ENCODE measurements around the gene LIAS. TPM values are rescaled to one million over a fixed set of nuclear protein-coding genes. Genes with fewer than 3 reads are reported as not detected.
"Not testable (repeated sequence)": the region's sequence is repeated elsewhere in the genome, so short reads cannot be mapped to it uniquely, and the experiment has no call there.

LIAS gene
- total RNA-seq, 1 experiment from 2014 or later: 6.8 TPM

DNA sequence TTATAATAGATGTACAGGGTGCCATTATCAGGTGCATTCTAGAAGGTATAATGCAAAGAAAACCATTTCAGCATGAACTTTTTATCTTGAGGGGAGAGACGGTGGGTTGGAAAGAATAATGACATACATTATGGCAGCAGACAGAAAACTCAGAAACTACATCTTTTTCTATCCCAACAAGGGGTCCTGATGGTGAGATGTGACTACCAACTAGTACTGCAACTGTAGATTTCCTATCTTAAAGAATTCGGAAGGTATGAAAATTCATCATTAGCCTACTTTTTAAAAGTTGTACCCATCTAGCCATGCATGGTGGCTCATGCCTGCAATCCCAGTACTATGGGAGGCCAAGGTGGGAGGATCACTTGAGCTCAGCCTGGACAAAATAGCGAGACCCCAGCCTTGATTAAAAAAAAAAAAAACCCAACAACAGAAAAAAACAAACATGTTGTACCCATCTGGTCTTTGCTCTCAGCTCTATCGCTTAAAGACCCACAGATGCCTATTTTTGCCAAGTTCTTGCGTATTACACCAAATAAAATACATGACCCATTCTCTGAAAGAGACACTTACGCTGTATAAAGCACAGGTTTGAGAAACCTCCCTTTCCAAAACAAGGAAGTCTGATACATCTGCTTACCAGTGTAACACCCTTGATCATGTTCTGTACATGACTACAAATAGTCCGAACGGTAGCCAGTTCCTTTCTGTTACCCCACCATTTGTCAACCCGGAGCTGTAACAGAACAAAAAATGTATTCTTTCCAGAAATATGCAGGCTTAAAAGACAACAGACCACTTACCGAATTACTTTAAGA, 1.7 kb upstream of the LIAS start:
- TSS peak; percentile 67 for BruUV-seq (replicated peaks)
- TF ChIP-seq, protein P1, sequence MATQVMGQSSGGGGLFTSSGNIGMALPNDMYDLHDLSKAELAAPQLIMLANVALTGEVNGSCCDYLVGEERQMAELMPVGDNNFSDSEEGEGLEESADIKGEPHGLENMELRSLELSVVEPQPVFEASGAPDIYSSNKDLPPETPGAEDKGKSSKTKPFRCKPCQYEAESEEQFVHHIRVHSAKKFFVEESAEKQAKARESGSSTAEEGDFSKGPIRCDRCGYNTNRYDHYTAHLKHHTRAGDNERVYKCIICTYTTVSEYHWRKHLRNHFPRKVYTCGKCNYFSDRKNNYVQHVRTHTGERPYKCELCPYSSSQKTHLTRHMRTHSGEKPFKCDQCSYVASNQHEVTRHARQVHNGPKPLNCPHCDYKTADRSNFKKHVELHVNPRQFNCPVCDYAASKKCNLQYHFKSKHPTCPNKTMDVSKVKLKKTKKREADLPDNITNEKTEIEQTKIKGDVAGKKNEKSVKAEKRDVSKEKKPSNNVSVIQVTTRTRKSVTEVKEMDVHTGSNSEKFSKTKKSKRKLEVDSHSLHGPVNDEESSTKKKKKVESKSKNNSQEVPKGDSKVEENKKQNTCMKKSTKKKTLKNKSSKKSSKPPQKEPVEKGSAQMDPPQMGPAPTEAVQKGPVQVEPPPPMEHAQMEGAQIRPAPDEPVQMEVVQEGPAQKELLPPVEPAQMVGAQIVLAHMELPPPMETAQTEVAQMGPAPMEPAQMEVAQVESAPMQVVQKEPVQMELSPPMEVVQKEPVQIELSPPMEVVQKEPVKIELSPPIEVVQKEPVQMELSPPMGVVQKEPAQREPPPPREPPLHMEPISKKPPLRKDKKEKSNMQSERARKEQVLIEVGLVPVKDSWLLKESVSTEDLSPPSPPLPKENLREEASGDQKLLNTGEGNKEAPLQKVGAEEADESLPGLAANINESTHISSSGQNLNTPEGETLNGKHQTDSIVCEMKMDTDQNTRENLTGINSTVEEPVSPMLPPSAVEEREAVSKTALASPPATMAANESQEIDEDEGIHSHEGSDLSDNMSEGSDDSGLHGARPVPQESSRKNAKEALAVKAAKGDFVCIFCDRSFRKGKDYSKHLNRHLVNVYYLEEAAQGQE (IDR thresholded peaks at IDR 0.05; ENCODE audit: insufficient read depth in 1 of 2, low read depth in 2 of 2, low read length in 1 of 2): no peak
- TF ChIP-seq, protein P2, sequence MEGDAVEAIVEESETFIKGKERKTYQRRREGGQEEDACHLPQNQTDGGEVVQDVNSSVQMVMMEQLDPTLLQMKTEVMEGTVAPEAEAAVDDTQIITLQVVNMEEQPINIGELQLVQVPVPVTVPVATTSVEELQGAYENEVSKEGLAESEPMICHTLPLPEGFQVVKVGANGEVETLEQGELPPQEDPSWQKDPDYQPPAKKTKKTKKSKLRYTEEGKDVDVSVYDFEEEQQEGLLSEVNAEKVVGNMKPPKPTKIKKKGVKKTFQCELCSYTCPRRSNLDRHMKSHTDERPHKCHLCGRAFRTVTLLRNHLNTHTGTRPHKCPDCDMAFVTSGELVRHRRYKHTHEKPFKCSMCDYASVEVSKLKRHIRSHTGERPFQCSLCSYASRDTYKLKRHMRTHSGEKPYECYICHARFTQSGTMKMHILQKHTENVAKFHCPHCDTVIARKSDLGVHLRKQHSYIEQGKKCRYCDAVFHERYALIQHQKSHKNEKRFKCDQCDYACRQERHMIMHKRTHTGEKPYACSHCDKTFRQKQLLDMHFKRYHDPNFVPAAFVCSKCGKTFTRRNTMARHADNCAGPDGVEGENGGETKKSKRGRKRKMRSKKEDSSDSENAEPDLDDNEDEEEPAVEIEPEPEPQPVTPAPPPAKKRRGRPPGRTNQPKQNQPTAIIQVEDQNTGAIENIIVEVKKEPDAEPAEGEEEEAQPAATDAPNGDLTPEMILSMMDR (IDR thresholded peaks at IDR 0.05): no peak
- no peak for TF ChIP-seq TCF7L2 (IDR thresholded peaks at IDR 0.05; ENCODE audit: low read depth, low read length)
- TF ChIP-seq POLR2AphosphoS5 (IDR thresholded peaks at IDR 0.05; ENCODE audit: low read depth, low read length): no peak
- no peak for TF ChIP-seq SIN3A (IDR thresholded peaks at IDR 0.05; ENCODE audit: borderline replicate concordance, insufficient read depth, low read depth, low read length)
- POLR2A ChIA-PET: interaction anchor here (0.6 to 0.7 kb wide), 4 partner anchors 239 to 881 kb away, joined by 3 to 5 read pairs (median 4); no protein-coding TSS in a partner anchor
- in situ Hi-C loops (cut with HindIII; ENCODE audit: low pct_unique_long_range_greater_than_20kb, low sequenced_read_pairs): no loop called here
- Histone ChIP-seq H3K9me3 (ENCODE audit: control insufficient read depth, insufficient read depth, low read depth, low read length) (no peaks in the 10 kb centered on the region), H3K27me3 (ENCODE audit: control insufficient read depth, insufficient read depth, low read length) (no peaks in the 10 kb centered on the region), H3K4me1 (ENCODE audit: control insufficient read depth, insufficient read depth, low read length) (peaks cover 9% of the 10 kb centered on the region), H3K27ac (ENCODE audit: low read length) (peak overlapping the region; percentile 96), H3K4me3 (ENCODE audit: low read depth in 2 of 2, low read length in 2 of 2) (peak overlapping the region; percentile 93 to 94), H3K36me3 (ENCODE audit: control insufficient read depth, insufficient read depth, low read length) (peaks cover 59% of the 10 kb centered on the region)
- CTCF ChIA-PET: no interaction called here
- intact Hi-C loops (cut with micrococcal nuclease; ENCODE audit: unreplicated experiment): no loop called here
- DNase-seq (ENCODE audit: low read depth, low spot score) (no peak), ATAC-seq (no peak)

DNA sequence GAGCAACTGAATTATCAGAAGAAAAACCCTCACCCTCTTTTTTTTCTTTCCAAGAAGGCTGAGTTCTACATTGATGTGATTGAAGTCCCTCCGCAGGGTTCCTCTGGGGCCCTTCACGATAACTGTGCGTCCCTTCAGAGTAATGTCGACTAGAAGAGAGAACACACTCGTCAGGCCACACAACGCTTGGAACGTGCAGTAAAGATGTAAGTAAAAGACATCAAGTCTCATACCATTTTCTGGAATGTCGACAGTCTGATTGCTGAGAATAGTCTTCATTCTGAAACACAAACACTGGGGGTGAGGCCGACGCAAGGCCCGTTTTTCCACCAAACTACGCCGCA, 723 bp upstream of the LIAS start:
- intact Hi-C loops (cut with micrococcal nuclease; ENCODE audit: unreplicated experiment); CTCF ChIA-PET: not testable (repeated sequence)

DNA sequence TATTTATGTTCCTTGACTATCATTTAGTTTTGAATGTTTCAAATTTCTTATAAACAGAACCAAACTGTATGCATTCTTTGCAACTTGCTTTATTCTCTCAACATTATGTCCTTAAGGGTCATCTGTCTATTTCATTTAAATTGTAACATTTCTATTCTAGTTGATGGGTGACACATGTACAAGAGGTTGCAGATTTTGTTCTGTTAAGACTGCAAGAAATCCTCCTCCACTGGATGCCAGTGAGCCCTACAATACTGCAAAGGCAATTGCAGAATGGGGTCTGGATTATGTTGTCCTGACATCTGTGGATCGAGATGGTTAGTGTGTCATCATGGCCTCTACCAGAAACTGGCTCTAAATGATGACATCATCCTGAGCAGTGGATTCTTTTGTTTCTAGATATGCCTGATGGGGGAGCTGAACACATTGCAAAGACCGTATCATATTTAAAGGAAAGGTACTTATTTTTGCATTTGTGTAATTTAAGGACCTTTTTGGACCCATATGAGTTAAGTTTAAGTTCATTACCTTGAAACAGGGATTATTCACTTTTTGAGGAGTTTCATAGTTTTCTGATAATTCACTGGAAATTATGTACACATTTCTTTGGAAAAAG, 6.1 kb downstream of the LIAS start:
- H3K4me1 ChIP-seq (ENCODE audit: control insufficient read depth, insufficient read depth, low read length): no peaks in the 10 kb centered on the region
- BruUV-seq (replicated peaks): no TSS peak
- no peak overlapping the region for H3K4me3 ChIP-seq (ENCODE audit: low read depth in 2 of 2, low read length in 2 of 2)
- H3K27ac ChIP-seq (ENCODE audit: low read length): no peak overlapping the region; the same call in 1 of the 2 replicates
- POLR2A ChIA-PET: no interaction called here
- peak; percentile 69; the same call in 1 of the 2 replicates for ATAC-seq
- TF ChIP-seq, protein P1 (IDR thresholded peaks at IDR 0.05; ENCODE audit: insufficient read depth in 1 of 2, low read depth in 2 of 2, low read length in 1 of 2): no peak
- TF ChIP-seq SIN3A (IDR thresholded peaks at IDR 0.05; ENCODE audit: borderline replicate concordance, insufficient read depth, low read depth, low read length) (no peak), TCF7L2 (IDR thresholded peaks at IDR 0.05; ENCODE audit: low read depth, low read length) (no peak), POLR2AphosphoS5 (IDR thresholded peaks at IDR 0.05; ENCODE audit: low read depth, low read length) (no peak)
- TF ChIP-seq, protein P2 (IDR thresholded peaks at IDR 0.05): 0 out of 2 replicates have a peak, but pooled peaks have one; percentile 18
- DNase-seq (ENCODE audit: low read depth, low spot score): no peak
- H3K9me3 ChIP-seq (ENCODE audit: control insufficient read depth, insufficient read depth, low read depth, low read length): no peaks in the 10 kb centered on the region
- intact Hi-C loops (cut with micrococcal nuclease; ENCODE audit: unreplicated experiment) (no loop called here), in situ Hi-C loops (cut with HindIII; ENCODE audit: low pct_unique_long_range_greater_than_20kb, low sequenced_read_pairs) (no loop called here)
- CTCF ChIA-PET: no interaction called here
- H3K27me3 ChIP-seq (ENCODE audit: control insufficient read depth, insufficient read depth, low read length): no peaks in the 10 kb centered on the region
- H3K36me3 ChIP-seq (ENCODE audit: control insufficient read depth, insufficient read depth, low read length): peaks cover 4% of the 10 kb centered on the region; the same call in 1 of the 2 replicates

More for the DNA sequence above, 723 bp upstream of the LIAS start:
- in situ Hi-C loops (cut with HindIII; ENCODE audit: low pct_unique_long_range_greater_than_20kb, low sequenced_read_pairs); H3K9me3 ChIP-seq (ENCODE audit: control insufficient read depth, insufficient read depth, low read depth, low read length); DNase-seq (ENCODE audit: low read depth, low spot score); POLR2A ChIA-PET; H3K27me3 ChIP-seq (ENCODE audit: control insufficient read depth, insufficient read depth, low read length); H3K4me1 ChIP-seq (ENCODE audit: control insufficient read depth, insufficient read depth, low read length); BruUV-seq (replicated peaks): not testable (repeated sequence)
- Histone ChIP-seq H3K27ac (ENCODE audit: low read length) (peak overlapping the region; percentile 96), H3K4me3 (ENCODE audit: low read depth in 2 of 2, low read length in 2 of 2) (peak overlapping the region; percentile 93 to 94), H3K36me3 (ENCODE audit: control insufficient read depth, insufficient read depth, low read length) (peaks cover 50% of the 10 kb centered on the region)
- peak; percentile 7 for ATAC-seq

Measured in Panc1 (cell line).